Measurements from ENCODE around the gene LRRC59. TPM values are rescaled to one million over a fixed set of nuclear protein-coding genes. Genes with fewer than 3 reads are reported as not detected.

The LRRC59 gene
- total RNA-seq, 2 experiments from 2014 or later: 48.1 to 50.1 TPM

DNA sequence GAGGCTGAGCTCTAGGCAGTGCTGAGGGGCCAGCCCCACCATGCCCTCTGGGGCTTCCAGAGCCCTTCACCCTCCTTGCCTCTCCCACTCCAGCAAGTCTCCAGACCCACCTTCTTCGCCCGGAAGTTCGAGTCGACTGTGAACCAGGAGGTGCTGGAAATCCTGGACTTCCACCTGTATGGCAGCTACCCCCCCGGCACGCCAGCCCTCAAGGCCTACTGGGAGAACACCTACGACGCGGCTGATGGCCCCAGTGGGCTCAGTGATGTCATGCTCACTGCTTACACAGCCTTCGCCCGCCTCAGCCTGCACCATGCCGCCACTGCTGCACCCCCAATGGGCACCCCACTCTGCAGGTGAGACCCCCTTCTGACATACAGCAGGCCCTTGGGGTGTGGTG lies 40.9 kb downstream of the LRRC59 start:
- CTCF ChIA-PET: no interaction called here
- Mint-ChIP-seq H3K36me3 (ENCODE audit: low read depth) (peaks cover 10% of the 10 kb centered on the region), H3K4me1 (ENCODE audit: low read depth) (peaks cover 2% of the 10 kb centered on the region), H3K9me3 (no peaks in the 10 kb centered on the region), H3K27me3 (ENCODE audit: low read depth) (no peaks in the 10 kb centered on the region), H3K27ac (no peak overlapping the region), H3K4me3 (no peak overlapping the region)
- intact Hi-C loops (cut with micrococcal nuclease): no loop called here
- no peak for DNase-seq

DNA sequence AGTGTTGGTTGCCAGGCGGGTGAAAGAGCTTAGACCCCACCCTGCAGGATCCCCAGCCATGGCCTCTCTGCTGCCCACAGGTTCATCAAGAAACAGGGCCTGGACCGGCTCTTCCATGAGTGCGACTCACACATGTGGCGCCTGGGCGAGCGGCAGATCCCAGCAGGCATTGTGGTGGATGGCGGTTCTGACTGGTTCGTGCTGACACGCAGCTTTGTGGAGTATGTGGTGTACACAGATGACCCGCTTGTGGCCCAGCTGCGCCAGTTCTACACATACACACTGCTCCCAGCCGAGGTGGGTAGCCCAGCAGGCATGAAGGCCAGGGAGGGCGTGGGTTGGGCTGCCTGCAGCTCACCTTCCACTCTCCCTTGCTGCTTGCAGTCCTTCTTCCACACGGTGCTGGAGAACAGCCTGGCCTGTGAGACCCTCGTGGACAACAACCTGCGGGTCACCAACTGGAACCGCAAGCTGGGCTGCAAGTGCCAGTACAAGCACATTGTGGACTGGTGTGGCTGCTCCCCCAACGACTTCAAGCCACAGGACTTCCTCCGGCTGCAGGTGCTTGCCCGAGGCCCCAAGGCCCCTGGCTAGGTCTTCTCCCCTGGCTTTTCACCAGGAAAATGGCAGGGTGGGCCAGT lies 41.5 kb downstream of the LRRC59 start:
- Mint-ChIP-seq H3K9me3 (no peaks in the 10 kb centered on the region), H3K27me3 (ENCODE audit: low read depth) (no peaks in the 10 kb centered on the region), H3K4me3 (no peak overlapping the region), H3K27ac (no peak overlapping the region), H3K4me1 (ENCODE audit: low read depth) (peaks cover 2% of the 10 kb centered on the region), H3K36me3 (ENCODE audit: low read depth) (peaks cover 10% of the 10 kb centered on the region)
- DNase-seq: no peak
- CTCF ChIA-PET: interaction anchor here (0.6 kb wide), 1 partner anchor 39 kb away, joined by 4 read pairs; no protein-coding TSS in a partner anchor
- intact Hi-C loops (cut with micrococcal nuclease): no loop called here

DNA sequence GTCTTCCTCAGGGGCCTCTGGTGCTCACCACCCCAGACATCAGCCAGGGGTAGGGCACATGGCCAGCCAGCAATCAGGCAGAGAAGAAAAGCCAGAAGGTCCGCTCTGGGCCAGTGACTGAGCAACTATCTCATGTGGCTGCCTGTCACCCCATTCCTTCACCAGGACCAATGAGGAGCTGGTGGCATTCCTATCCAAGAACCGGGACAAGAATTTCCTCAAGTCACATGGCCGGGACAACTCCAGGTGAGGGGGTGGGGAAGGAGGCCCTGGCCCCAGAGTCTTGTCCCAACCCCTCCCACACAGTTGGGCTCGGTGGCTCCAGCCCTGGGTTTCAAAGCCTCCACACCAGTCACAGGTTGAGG lies 42.0 kb downstream of the LRRC59 start:
- Mint-ChIP-seq H3K4me1 (ENCODE audit: low read depth) (peaks cover 2% of the 10 kb centered on the region), H3K36me3 (ENCODE audit: low read depth) (peaks cover 8% of the 10 kb centered on the region), H3K27ac (no peak overlapping the region), H3K9me3 (no peaks in the 10 kb centered on the region), H3K4me3 (no peak overlapping the region), H3K27me3 (ENCODE audit: low read depth) (no peaks in the 10 kb centered on the region)
- intact Hi-C loops (cut with micrococcal nuclease): no loop called here
- DNase-seq: no peak
- CTCF ChIA-PET: interaction anchor here (0.6 kb wide), 1 partner anchor 39 kb away, joined by 4 read pairs; no protein-coding TSS in a partner anchor

DNA sequence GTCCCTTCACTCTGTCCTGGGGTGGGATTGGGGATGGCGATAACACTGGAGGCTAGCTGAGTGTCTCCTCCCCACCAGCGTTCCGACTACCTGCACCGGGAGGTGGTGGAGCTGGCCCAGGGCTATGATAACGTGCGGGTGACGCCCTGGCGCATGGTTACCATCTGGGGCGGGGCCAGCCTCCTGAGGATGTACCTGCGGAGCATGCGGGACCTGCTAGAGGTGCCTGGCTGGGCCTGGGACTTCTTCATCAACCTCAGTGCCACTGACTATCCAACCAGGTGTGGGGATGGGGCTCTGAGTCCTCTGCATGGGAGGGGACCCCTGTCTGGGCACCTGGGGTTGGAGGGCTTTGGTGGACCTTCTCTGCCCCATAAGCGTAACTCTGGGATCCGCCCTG lies 42.5 kb downstream of the LRRC59 start:
- CTCF ChIA-PET: interaction anchor here (0.6 kb wide), 1 partner anchor 376 kb away, joined by 4 read pairs; no protein-coding TSS in a partner anchor
- DNase-seq: no peak
- Mint-ChIP-seq H3K27ac (no peak overlapping the region), H3K4me1 (ENCODE audit: low read depth) (peaks cover 2% of the 10 kb centered on the region), H3K4me3 (no peak overlapping the region), H3K27me3 (ENCODE audit: low read depth) (no peaks in the 10 kb centered on the region), H3K36me3 (ENCODE audit: low read depth) (peaks cover 8% of the 10 kb centered on the region), H3K9me3 (no peaks in the 10 kb centered on the region)
- intact Hi-C loops (cut with micrococcal nuclease): no loop called here

DNA sequence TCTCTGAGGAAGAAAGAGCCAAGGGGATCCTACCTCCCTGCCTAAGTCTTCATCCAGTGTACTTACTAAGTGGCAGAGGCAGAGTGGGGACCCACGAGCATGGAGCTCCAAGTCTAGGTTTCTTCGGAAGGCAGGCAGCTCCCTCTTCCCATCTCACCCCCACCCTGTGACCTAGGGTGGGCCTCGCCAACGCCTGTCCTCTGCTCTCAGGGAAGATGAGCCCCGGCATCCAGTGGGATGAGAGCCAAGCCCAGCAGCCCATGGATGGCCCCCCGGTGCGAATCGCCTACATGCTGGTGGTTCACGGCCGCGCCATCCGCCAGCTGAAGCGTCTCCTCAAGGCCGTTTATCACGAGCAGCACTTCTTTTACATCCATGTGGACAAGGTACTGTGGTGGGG lies 43.1 kb downstream of the LRRC59 start:
- H3K4me1 Mint-ChIP-seq (ENCODE audit: low read depth): peaks cover 2% of the 10 kb centered on the region
- no peak overlapping the region for H3K4me3 Mint-ChIP-seq
- intact Hi-C loops (cut with micrococcal nuclease): no loop called here
- H3K36me3 Mint-ChIP-seq (ENCODE audit: low read depth): peaks cover 7% of the 10 kb centered on the region
- no peak overlapping the region for H3K27ac Mint-ChIP-seq
- H3K27me3 Mint-ChIP-seq (ENCODE audit: low read depth): no peaks in the 10 kb centered on the region
- CTCF ChIA-PET: interaction anchor here (0.6 kb wide), 1 partner anchor 376 kb away, joined by 4 read pairs; no protein-coding TSS in a partner anchor
- no peaks in the 10 kb centered on the region for H3K9me3 Mint-ChIP-seq
- DNase-seq: no peak

DNA sequence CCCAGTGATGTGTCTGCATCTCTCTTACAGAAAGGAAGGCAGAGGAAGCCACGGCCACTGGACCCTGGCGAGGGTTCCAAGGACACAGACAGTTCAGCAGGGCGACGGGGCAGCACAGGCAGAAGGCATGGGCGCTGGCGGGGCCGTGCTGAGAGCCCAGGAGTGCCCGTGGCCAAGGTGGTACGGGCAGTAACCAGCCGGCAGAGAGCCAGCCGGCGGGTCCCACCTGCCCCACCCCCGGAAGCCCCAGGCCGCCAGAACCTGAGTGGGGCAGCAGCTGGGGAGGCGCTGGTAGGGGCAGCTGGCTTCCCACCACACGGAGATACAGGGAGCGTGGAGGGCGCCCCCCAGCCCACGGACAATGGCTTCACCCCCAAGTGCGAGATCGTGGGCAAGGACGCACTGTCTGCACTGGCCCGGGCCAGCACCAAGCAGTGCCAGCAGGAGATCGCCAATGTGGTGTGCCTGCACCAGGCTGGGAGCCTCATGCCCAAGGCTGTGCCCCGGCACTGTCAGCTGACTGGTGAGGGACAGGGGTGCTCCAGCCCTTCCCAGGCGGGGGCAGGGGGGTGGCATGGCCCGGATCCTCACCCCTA lies 43.6 kb downstream of the LRRC59 start:
- H3K27ac Mint-ChIP-seq: no peak overlapping the region
- CTCF ChIA-PET: no interaction called here
- peaks cover 5% of the 10 kb centered on the region for H3K36me3 Mint-ChIP-seq (ENCODE audit: low read depth)
- H3K27me3 Mint-ChIP-seq (ENCODE audit: low read depth): no peaks in the 10 kb centered on the region
- no peak overlapping the region for H3K4me3 Mint-ChIP-seq
- intact Hi-C loops (cut with micrococcal nuclease): no loop called here
- H3K9me3 Mint-ChIP-seq: no peaks in the 10 kb centered on the region
- no peak for DNase-seq
- peaks cover 6% of the 10 kb centered on the region for H3K4me1 Mint-ChIP-seq (ENCODE audit: low read depth)

DNA sequence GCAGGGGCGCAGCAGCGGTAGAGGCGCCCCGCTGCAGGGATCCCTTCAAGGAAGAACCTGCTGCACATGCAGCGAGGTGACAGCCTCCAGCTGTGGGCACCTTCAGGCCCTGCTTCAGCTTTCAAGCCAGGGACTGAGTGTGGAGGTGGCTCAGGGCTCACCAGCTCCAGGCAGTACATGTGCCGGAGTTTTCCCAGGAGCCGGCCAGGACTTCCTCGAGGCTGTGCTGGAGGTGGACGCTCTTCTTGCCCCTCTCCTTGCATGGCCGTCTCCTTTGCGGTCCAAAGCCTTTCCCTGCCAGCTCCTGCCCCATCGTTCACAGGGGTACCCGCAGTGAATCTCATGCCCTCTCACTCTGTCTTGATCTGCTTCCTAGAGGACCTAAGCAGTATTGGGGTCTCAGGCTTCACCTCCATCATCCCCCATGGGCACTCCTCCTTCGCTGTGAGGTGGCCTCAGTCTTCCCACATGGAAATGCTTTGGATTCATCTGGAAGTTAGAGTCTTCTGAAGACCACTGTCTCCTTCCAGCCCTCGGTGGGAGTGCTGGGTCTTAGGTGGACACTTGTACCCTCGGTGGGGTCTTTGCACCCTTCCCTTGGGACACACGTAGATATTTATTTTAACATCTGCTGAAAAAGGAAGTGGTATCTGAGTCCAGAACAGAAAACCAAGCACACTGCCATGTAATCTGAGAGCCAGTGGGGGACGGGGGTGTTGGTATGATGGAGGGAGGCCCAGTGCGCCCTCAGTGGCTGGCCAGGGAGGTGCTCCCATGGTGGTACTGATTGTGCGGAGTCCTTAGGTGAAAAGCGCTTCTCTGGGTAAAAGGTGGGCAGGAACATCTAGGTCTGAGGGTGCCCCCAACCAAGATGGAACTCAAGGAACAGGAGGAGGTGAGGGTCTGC lies 44.4 kb downstream of the LRRC59 start:
- Mint-ChIP-seq H3K36me3 (ENCODE audit: low read depth) (peaks cover 5% of the 10 kb centered on the region), H3K9me3 (no peaks in the 10 kb centered on the region), H3K27me3 (ENCODE audit: low read depth) (no peaks in the 10 kb centered on the region), H3K4me1 (ENCODE audit: low read depth) (peaks cover 12% of the 10 kb centered on the region), H3K27ac (no peak overlapping the region), H3K4me3 (no peak overlapping the region)
- CTCF ChIA-PET: interaction anchor here (0.9 to 2.6 kb wide), 2 partner anchors 9 to 45 kb away, joined by 4 to 21 read pairs; no protein-coding TSS in a partner anchor
- no peak for DNase-seq
- intact Hi-C loops (cut with micrococcal nuclease): no loop called here

DNA sequence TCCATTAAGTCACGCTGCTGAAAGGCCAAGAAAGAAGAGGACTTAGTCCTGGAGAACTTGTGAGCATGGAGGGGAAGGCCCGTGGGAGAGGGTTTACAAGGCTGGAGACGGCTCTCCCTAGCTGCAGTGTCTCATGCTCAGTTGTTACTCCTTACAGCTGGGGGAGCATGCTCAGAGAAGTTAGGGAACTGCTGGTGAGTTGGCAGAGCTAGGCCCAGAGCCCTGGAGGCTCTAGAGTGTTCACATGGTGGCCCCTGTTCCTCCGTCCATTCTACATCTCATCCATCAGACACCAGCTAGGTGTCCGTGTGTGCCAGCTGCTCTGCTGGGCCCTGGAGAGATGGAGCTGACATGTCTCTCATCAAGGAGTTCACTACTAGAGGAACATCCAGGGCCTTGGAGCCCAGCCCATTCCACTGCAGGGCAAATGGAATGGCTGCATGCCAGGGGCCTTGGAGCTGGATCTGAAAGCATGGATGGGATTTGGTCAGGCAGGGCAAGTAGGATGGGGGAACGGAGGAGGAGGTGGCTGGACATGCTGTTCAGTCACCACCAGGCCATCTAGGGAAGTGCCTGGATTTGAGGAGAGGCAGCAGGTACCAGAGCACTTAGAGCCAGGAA lies 45.1 kb downstream of the LRRC59 start:
- H3K27me3 Mint-ChIP-seq (ENCODE audit: low read depth): no peaks in the 10 kb centered on the region
- peaks cover 3% of the 10 kb centered on the region for H3K36me3 Mint-ChIP-seq (ENCODE audit: low read depth)
- intact Hi-C loops (cut with micrococcal nuclease): no loop called here
- peaks cover 20% of the 10 kb centered on the region for H3K4me1 Mint-ChIP-seq (ENCODE audit: low read depth)
- CTCF ChIA-PET: interaction anchor here (0.6 to 2.6 kb wide), 3 partner anchors 10 to 142 kb away, joined by 3 to 21 read pairs (median 4); no protein-coding TSS in a partner anchor
- H3K27ac Mint-ChIP-seq: no peak overlapping the region
- DNase-seq: no peak
- no peaks in the 10 kb centered on the region for H3K9me3 Mint-ChIP-seq
- no peak overlapping the region for H3K4me3 Mint-ChIP-seq

DNA sequence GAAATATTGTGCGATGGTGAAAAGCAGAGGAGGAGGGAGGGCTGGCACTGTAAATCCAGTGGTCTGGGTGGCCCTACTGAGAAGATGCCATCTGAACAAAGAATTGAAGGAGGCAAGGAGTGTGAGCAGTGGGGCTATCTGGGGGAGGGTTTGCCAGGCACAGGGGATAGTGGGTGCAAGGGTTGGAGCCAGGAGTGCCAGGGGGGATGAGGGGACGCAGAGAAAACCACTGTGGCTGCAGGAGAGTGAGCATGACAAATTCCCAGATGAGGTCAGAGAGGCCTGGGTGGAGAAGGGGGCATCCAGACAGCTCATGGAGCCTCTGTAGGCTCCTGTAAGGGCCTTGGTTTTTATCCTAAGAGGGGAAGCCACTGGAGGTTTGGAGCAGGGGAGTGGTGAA lies 46.6 kb downstream of the LRRC59 start:
- CTCF ChIA-PET: interaction anchor here (2.6 kb wide), 1 partner anchor 11 kb away, joined by 21 read pairs; no protein-coding TSS in a partner anchor
- Mint-ChIP-seq H3K36me3 (ENCODE audit: low read depth) (peaks cover 3% of the 10 kb centered on the region), H3K4me1 (ENCODE audit: low read depth) (peaks cover 24% of the 10 kb centered on the region), H3K4me3 (no peak overlapping the region), H3K27ac (no peak overlapping the region), H3K9me3 (no peaks in the 10 kb centered on the region), H3K27me3 (ENCODE audit: low read depth) (no peaks in the 10 kb centered on the region)
- intact Hi-C loops (cut with micrococcal nuclease): no loop called here
- no peak for DNase-seq

DNA sequence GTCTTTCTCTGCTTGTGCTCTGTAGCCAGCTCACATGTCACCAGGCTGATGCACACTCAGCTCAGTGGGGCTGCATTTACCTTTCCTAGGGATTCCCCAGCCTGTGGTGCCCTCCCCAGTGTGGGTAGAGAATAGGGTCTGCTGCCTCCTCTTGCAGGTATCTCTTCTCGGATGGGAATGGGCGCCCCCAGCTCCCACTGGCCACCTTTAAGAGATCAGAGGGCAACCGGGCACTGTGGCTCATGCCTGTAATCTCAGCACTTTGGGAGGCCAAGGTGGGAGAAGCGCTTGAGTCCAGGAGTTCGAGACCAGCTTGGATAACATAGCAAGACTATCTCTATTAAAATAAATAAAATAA lies 48.1 kb downstream of the LRRC59 start:
- Mint-ChIP-seq H3K4me3 (no peak overlapping the region), H3K4me1 (ENCODE audit: low read depth) (peaks cover 32% of the 10 kb centered on the region), H3K36me3 (ENCODE audit: low read depth) (peaks cover 2% of the 10 kb centered on the region), H3K27ac (no peak overlapping the region), H3K9me3 (no peaks in the 10 kb centered on the region), H3K27me3 (ENCODE audit: low read depth) (no peaks in the 10 kb centered on the region)
- DNase-seq: no peak
- intact Hi-C loops (cut with micrococcal nuclease): no loop called here
- CTCF ChIA-PET: interaction anchor here (0.7 to 4.8 kb wide), 4 partner anchors 13 to 184 kb away, joined by 3 to 34 read pairs (median 6); partner anchors contain the start of gene COL1A1

DNA sequence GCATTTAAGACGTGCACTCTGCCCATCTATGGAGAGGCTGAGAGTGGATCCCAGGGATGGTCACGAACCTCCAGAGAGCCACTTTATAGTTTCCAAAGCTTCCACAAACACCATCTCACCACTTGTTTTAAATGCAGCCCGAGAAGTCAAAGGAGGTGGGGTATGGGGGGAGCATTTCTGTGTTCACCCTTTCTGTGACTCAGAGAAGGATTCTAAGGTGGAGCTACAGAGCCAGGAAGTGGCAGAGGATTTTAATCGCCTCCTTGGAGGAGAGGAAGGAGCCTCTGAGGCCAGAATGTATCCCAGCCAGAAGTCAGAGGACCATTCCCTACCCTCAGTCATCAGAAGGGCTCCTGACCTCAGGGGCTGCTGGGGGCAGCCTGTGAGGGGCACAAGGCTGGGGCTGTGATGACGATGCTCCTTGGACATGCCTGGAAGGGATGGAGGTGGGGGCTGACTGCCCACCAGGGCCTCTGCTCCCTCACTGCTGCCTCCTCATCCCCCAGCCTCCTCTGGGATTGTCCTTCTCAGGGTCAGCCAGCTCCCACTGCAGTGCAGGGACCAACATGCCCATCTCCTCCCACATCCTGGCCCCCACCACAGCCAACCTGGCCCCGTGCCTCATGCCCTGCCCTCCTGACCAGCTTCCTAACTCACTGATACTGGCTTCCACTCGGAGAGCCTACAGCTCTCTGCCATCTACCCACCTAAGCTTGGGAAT lies 48.6 kb downstream of the LRRC59 start:
- Mint-ChIP-seq H3K27me3 (ENCODE audit: low read depth) (no peaks in the 10 kb centered on the region), H3K36me3 (ENCODE audit: low read depth) (peaks cover 2% of the 10 kb centered on the region), H3K9me3 (no peaks in the 10 kb centered on the region), H3K27ac (peak overlapping the region; percentile 17), H3K4me1 (ENCODE audit: low read depth) (peaks cover 32% of the 10 kb centered on the region), H3K4me3 (no peak overlapping the region)
- no peak for DNase-seq
- intact Hi-C loops (cut with micrococcal nuclease): no loop called here
- CTCF ChIA-PET: interaction anchor here (0.6 to 4.8 kb wide), 6 partner anchors 13 to 1826 kb away, joined by 3 to 34 read pairs (median 3); partner anchors contain the start of gene COL1A1

Data from activated naive CD4-positive, alpha-beta T cell treated with anti-CD3 and anti-CD28 coated beads for 36 hours (primary cell).